ENCODE measurements around the gene TEDDM1.

DNA sequence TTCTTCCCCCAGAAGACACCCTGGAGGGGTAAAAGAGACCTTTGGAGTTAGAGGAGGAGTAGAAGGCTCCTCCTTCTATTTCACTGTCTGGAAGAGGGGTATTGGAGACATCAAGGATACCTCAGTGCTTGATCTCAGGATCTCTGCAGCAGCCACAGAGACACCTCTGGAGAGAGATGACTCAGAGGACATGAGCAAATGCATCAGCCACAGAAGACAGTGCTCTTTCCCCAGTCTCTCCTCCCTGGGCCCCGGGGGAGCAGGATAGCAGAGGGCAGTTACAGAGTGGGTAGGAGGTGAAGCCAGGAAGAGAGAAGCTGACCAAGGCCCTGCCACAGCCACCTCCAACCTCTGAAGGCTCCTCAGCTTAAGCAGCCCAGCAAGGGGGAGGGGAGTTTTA, 15.3 kb upstream of the TEDDM1 start:
- TF ChIP-seq ZFP30 (CRISPR knock-in tag; IDR thresholded peaks at IDR 0.05) (no peak), TCF4 (CRISPR knock-in tag; IDR thresholded peaks at IDR 0.05; ENCODE audit: borderline replicate concordance) (no peak), OSR1 (CRISPR knock-in tag; IDR thresholded peaks at IDR 0.05) (no peak), CSRNP3 (CRISPR knock-in tag; IDR thresholded peaks at IDR 0.05) (no peak), ZNF8 (CRISPR knock-in tag; IDR thresholded peaks at IDR 0.05) (no peak), ISL1 (CRISPR knock-in tag; IDR thresholded peaks at IDR 0.05) (no peak)
- TF ChIP-seq, protein P1, sequence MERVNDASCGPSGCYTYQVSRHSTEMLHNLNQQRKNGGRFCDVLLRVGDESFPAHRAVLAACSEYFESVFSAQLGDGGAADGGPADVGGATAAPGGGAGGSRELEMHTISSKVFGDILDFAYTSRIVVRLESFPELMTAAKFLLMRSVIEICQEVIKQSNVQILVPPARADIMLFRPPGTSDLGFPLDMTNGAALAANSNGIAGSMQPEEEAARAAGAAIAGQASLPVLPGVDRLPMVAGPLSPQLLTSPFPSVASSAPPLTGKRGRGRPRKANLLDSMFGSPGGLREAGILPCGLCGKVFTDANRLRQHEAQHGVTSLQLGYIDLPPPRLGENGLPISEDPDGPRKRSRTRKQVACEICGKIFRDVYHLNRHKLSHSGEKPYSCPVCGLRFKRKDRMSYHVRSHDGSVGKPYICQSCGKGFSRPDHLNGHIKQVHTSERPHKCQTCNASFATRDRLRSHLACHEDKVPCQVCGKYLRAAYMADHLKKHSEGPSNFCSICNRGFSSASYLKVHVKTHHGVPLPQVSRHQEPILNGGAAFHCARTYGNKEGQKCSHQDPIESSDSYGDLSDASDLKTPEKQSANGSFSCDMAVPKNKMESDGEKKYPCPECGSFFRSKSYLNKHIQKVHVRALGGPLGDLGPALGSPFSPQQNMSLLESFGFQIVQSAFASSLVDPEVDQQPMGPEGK (CRISPR knock-in tag; IDR thresholded peaks at IDR 0.05; ENCODE audit: borderline replicate concordance), result no peak
